ENCODE data around the gene UBE2E3.

DNA sequence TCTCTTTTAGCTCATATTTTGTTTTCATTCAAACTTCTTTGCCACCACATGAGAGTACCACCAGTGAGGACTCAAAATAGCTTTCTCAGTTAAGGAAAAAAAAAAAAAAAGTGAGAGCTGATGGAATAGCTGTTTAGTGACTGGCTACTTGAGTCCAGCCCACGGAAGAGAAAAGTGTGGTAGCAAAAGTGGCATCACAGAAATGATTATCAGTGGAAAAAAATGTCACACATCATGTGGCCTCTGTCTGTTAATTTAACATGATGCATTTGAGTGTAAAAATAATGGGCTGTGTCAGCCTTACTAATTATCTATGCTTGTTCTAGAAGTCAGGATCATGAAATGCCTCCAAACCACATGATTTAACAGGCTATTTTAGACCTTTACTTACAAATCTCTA lies 132.5 kb downstream of the UBE2E3 start:
- TF ChIP-seq EZH2 (IDR thresholded peaks at IDR 0.05; ENCODE audit: borderline replicate concordance) (no peak), EZH2phosphoT487 (IDR thresholded peaks at IDR 0.05; ENCODE audit: low read depth, severe bottlenecking, unreplicated experiment) (no peak)
- TF ChIP-seq, protein P1, sequence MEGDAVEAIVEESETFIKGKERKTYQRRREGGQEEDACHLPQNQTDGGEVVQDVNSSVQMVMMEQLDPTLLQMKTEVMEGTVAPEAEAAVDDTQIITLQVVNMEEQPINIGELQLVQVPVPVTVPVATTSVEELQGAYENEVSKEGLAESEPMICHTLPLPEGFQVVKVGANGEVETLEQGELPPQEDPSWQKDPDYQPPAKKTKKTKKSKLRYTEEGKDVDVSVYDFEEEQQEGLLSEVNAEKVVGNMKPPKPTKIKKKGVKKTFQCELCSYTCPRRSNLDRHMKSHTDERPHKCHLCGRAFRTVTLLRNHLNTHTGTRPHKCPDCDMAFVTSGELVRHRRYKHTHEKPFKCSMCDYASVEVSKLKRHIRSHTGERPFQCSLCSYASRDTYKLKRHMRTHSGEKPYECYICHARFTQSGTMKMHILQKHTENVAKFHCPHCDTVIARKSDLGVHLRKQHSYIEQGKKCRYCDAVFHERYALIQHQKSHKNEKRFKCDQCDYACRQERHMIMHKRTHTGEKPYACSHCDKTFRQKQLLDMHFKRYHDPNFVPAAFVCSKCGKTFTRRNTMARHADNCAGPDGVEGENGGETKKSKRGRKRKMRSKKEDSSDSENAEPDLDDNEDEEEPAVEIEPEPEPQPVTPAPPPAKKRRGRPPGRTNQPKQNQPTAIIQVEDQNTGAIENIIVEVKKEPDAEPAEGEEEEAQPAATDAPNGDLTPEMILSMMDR (IDR thresholded peaks at IDR 0.05; ENCODE audit: poor library complexity) = no peak

Measured in hepatocyte (in vitro differentiated cells).